NCI-H345 treated with DMSO at 0.1 percent for 48 hours (cell line): ENCODE results near the gene UBAP1L.
"Not testable (repeated sequence)": the region's sequence is repeated elsewhere in the genome, so short reads cannot be mapped to it uniquely, and the experiment has no call there.

Source experiments
- DNase-seq: peaks from one replicate; lab custom pipeline; 2025; ENCODE audit not compliant: unreplicated experiment; lab: John Stamatoyannopoulos, UW

Gene UBAP1L

GRCh38 chr15:65085207-65085753 is 29.7 kb downstream of the UBAP1L start:
- DNase-seq, result no peak

DNA sequence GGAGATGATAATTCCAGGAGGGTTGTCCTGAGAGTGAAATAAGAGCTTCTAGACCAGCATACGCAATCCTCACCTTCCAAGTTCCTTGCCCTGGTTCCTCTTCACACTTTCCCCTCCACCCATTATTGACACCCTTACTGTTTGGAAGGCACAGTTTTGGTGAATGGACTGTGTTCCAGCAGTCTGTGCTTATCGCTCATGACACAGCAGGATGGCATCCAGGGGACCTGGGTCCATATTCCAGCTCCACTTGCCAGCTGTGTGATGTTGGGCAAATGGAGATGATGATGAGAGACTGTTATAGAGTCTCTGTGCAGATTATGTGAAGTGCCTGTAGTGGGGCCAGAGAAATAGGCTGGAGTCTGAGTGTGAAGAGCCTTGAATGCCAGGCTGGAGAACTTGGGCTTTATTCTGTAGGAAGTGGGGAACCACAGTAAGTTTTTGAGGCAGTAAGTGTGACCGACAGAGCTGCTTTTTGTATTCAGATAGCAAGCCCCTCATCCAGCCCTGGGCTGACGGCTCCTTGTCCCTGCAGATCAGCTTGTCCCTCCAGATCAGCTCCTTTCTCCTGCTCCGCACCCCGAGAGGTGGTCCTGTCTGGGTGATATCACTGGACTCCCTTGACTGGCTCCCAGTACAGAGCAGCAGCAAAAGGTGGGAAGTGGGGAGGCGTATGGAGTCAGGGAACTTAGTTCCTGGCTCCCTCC is 30.3 kb downstream of the UBAP1L start:
- no peak for DNase-seq

DNA sequence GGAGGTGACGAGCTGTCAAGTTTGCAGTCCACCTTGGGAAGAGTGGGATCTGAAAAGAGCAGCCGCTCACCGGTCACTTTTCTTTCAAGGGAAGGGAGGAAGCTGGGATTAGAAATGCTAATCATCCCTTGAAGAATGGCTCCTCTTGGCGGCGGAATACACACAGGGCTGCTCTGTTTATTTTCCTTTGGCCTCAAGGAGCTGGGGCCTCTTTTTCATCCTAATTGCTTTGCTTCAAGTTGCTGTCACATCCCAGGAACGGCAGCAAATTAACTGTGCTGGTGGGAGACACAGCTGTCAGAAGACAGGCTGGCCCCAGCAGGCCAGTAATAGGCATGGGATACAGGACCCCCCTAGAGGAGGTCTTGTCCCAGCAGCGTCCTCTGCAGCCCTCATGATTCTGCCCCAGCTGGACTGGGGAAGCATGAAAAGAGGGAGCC is 31.7 kb downstream of the UBAP1L start:
- no peak for DNase-seq

DNA sequence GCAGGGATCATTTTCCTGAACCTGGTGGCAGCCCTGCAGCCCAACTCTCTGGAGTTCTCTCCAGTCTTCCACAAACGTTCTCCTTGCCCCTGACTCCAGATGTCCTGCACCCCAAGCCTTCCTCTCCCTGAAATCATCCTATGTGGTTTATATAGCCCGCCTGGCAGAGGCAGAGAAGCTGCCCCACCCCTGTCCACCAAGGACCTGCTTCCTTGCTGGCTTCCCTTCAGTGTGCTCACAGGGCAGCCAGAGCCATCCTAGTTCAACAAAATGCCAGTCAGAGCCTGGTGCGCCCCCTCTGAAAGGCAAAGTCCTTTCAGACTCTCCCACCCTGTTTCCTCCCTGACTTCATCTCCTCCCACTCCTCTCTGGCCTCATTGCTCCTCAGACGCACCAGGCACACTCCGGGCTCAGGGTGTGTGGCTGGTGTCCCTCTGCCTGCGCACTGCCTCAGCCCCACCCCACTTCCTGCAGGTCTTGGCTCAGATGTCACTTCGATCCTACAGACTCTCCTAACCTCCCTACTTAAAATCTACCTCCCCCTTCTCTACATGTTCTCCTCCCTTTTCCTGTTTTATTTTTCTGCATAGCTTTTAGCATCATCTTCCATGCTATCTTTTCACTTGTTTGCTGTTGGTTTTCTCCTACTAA is 32.6 kb downstream of the UBAP1L start:
- no peak for DNase-seq

DNA sequence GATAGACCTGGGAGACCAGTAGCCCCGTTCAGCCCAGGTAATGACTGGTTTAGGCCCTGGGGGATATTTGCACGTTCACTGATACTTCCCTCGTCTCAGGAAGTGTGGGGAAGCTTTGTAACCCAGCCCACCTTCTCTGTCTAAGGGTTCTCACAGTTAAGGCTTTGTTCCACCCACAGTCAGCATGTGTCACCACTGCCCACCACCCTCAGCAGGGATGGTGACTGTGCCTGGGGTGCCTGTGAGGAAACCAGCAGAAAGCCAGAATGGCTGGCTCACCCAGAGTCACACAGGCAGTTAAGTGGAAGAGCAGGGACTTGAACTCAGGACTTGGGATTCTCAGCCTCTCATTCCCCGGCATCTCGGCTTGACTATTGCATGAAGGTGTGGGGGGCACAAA is 33.2 kb downstream of the UBAP1L start:
- DNase-seq, result no peak

DNA sequence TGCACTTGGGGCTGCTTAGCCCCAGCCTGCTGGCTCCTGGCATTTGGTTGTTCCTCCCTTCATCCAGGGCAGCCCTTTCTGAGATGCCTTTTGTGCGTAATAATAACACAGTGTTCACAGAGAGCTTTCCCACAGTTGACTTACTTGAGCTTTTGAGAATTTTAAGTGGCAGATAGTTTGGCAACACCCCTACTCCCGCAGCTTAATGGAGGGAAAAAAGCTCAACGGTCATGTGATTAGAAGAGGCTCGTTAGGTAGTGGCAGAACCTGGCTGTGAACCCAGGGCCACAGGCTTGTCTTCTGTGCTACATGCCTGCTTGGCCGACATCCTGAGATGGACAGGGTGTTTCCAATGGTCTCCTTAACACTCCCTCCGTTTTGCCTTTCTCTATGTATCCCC is 33.7 kb downstream of the UBAP1L start:
- no peak for DNase-seq

- no peak for DNase-seq
Measured at GRCh38 chr15:65079580-65079979, 35.4 kb downstream of the UBAP1L start.

- no peak for DNase-seq
Measured at GRCh38 chr15:65077981-65078352, 37.0 kb downstream of the UBAP1L start.

DNA sequence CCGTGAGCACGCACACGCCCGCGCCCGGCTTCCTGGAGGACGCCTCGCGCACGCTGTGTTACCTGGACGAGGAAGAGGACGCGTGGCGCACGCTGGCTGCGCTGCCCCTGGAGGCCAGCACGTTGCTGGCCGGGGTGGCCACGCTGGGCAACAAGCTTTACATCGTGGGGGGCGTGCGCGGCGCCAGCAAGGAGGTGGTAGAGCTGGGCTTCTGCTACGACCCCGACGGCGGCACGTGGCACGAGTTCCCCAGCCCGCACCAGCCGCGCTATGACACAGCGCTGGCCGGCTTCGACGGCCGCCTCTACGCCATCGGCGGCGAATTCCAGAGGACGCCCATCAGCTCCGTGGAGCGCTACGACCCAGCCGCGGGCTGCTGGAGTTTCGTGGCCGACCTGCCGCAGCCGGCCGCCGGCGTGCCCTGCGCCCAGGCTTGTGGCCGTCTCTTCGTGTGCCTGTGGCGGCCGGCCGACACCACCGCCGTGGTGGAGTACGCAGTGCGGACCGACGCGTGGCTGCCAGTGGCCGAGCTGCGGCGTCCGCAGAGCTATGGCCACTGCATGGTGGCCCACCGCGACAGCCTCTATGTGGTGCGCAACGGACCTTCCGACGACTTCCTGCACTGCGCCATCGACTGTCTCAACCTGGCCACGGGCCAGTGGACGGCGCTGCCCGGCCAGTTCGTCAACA is 37.6 kb downstream of the UBAP1L start:
- no peak for DNase-seq

DNA sequence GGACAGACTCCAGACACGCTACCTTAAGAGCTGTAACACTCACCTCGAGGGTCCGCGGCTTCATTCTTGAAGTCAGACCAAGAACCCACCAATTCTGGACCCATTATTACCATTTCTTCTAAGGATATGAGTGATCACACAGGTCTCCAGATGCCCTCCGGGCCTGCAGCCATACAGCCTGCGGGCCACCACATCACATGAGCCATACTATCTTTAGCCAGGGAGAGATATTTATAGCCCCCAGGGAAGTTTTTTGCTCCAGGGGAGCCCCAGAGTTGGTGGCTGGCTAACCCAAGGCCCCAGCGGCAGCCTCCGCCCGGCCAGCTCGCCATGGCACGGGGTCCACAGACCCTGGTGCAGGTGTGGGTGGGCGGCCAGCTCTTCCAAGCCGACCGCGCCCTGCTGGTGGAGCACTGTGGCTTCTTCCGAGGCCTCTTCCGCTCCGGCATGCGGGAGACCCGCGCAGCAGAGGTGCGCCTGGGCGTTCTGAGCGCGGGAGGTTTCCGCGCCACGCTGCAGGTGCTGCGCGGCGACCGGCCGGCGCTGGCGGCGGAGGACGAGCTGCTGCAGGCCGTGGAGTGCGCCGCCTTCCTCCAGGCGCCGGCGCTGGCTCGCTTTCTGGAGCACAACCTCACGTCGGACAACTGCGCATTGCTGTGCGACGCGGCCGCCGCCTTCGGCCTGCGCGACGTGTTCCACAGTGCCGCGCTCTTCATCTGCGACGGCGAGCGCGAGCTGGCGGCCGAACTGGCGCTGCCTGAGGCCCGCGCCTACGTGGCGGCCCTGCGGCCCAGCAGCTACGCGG is 38.3 kb downstream of the UBAP1L start, which contains the start of gene KBTBD13:
Gene KBTBD13, plus strand, starts transcription at position 261 of the 805 bp plus-strand sequence. Its CDS starts 70 bp downstream, at position 331.
- no peak for DNase-seq

DNA sequence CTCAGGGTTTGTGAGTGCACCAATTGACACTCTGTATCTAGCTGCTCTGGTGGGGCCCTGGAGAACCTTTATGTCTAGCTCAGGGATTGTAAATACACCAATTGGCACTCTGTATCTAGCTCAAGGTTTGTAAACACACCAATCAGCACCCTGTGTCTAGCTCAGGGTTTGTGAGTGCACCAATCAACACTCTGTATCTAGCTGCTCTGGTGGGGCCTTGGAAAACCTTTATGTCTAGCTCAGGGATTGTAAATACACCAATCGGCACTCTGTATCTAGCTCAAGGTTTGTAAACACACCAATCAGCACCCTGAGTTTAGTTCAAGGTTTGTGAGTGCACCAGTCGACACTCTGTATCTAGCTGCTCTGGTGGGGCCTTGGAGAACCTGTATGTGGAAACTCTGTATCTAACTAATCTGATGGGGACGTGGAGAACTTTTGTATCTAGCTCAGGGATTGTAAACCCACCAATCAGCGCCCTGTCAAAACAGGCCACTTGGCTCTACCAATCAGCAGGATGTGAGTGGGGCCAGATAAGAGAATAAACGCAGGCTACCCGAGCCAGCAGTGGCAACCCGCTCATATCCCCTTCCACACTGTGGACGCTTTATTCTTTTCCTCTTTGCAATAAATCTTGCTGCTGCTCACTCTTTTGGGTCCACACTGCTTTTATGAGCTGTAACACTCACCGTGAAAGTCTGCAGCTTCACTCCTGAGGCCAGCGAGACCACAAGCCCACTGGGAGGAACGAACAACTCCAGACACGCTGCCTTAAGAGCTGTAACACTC is 39.2 kb downstream of the UBAP1L start:
- DNase-seq, result not testable (repeated sequence)

- not testable (repeated sequence) for DNase-seq
Measured at GRCh38 chr15:65074946-65075345, 40.1 kb downstream of the UBAP1L start.

- DNase-seq, result no peak
Measured at GRCh38 chr15:65072617-65073016, 42.4 kb downstream of the UBAP1L start.

DNA sequence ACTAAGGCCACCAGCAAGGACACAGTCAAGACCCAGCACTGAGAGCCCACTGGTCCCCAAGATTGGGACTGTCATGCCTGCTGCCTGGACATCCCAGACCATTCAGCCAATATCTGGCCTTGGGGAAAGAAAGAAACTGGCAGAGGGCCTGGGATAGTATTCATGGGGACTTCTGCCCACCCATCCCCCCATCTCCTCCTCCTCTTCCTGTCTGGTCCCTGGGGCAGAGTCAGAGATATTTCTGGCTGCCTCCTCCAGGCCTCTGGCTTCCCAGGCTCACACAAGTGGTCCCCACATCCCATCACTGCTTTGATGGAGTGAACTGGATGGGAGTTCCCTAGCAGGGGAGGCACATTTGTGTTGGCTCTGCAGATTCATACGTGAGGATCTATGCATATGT is 43.0 kb downstream of the UBAP1L start:
- DNase-seq, result no peak

- no peak for DNase-seq
Measured at GRCh38 chr15:65071381-65071811, 43.6 kb downstream of the UBAP1L start.

- DNase-seq, result no peak
Measured at GRCh38 chr15:65069779-65070546, 45.0 kb downstream of the UBAP1L start.

DNA sequence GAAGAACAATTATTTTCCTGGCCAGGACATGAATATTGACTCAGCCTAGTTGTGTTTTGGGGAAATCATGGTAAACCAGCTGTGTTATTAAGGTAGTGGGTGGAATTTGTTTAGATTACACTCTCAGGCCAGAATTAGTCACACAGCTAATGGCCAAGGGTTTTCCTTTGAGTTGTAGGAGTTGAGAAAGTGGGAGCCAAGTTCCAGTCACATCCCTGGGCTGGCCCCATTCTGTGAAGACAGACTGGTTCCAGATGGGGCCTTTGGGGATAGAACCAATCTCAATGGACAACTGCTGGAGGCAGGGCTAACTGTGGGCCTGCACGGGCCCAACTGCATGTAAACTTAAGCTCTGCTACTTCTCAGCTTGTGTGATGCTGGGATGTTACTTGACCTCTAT is 45.8 kb downstream of the UBAP1L start:
- DNase-seq, result no peak

DNA sequence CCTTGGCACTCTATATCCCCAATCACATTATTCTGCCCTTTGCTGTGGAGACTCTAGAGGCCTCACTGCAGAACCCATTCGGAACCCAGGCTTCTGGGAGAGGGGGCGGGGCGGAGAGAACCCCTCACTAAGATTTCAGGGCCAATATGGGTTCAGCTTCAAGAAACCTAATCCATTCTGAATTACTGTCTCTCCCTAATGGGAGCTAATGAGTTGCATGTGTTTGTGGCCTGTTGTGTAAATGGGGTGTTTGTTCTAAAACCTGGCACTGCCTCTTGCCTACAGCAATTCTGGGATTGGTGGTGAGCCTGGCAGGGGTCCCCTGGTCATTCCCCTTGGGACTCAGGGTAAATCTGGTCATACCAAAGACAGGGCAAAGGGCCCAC is 46.6 kb downstream of the UBAP1L start:
- no peak for DNase-seq

DNA sequence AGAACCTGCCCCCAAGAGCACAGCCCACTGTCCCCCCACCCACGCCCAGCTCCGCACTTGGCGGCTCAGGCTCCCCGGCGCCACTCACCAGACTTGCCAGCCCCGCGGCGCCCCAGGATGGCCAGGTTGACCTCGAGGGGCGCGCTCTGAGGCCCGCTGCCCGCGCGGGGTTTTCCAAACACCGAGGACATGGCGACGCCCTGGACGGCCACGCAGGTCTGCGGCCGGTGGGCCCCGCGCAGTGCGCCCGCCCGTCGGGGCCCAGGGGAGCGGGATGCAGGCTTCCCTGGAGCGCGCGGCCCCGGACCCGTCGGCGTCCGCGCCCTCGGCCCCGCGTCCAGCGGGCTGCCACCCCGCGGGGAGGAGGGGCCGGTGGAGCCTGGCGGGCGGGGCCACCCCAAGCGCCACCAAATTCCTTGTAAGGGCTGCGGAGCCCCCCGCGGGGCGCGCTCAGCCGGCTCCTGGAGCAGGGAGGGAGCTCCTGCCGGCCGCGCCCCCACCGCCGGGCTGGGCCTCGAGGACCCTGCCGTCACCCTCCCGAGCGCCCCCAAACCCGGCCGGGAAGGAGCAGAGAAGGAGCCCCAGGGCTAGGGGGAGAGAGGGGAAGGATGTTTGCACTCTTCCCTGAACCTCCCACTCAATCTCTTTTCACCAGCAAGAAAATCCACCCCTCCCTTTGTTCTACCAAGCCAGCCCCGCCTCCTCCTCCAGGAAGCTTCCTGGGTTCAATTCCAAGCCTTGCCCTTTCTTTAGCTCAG is 47.2 kb downstream of the UBAP1L start, which contains the start of gene RASL12:
Gene RASL12, minus strand, starts transcription at position 347 of the 758 bp plus-strand sequence. Its CDS starts 156 bp downstream, at position 191.
- no peak for DNase-seq
